ENCODE measurements around the gene LCE7A. TPM values are rescaled to one million over a fixed set of nuclear protein-coding genes. Genes with fewer than 3 reads are reported as not detected.

LCE7A gene
- total and polyA plus RNA-seq, 3 donors from 2014 or later: not detected

- H3K36me3 ChIP-seq (ENCODE audit: low read depth, missing control alignments): no peaks in the 10 kb centered on the region
- intact Hi-C loops (cut with DNase I; ENCODE audit: low total_unique reads): no loop called here
Observed at GRCh38 chr1:152888126-152888525, 28.3 kb downstream of the LCE7A start.

GRCh38 chr1:152899027-152899426 lies 39.2 kb downstream of the LCE7A start:
- Histone ChIP-seq H3K36me3 (ENCODE audit: low read depth, missing control alignments) (no peaks in the 10 kb centered on the region), H3K9me3 (no peaks in the 10 kb centered on the region), H3K27me3 (no peaks in the 10 kb centered on the region), H3K27ac (no peak overlapping the region), H3K4me1 (no peaks in the 10 kb centered on the region), H3K4me3 (no peak overlapping the region)
- intact Hi-C loops (cut with DNase I; ENCODE audit: low total_unique reads): no loop called here
- 70 to 87% methylated on average over 4 of the region's 4 CpGs for WGBS, 2 donors
- no peak for DNase-seq
- TF ChIP-seq POLR2A (IDR thresholded peaks at IDR 0.05): no peak
- TF ChIP-seq, protein P1, sequence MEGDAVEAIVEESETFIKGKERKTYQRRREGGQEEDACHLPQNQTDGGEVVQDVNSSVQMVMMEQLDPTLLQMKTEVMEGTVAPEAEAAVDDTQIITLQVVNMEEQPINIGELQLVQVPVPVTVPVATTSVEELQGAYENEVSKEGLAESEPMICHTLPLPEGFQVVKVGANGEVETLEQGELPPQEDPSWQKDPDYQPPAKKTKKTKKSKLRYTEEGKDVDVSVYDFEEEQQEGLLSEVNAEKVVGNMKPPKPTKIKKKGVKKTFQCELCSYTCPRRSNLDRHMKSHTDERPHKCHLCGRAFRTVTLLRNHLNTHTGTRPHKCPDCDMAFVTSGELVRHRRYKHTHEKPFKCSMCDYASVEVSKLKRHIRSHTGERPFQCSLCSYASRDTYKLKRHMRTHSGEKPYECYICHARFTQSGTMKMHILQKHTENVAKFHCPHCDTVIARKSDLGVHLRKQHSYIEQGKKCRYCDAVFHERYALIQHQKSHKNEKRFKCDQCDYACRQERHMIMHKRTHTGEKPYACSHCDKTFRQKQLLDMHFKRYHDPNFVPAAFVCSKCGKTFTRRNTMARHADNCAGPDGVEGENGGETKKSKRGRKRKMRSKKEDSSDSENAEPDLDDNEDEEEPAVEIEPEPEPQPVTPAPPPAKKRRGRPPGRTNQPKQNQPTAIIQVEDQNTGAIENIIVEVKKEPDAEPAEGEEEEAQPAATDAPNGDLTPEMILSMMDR (IDR thresholded peaks at IDR 0.05): no peak

More at GRCh38 chr1:152888126-152888525, 28.3 kb downstream of the LCE7A start:
- no peaks in the 10 kb centered on the region for H3K9me3 ChIP-seq
- no peaks in the 10 kb centered on the region for H3K4me1 ChIP-seq
- no peak for DNase-seq
- WGBS, 2 donors: 92 to 100% methylated on average over 1 of the region's 1 CpG
- TF ChIP-seq, protein P1 (IDR thresholded peaks at IDR 0.05): no peak
- no peak for TF ChIP-seq POLR2A (IDR thresholded peaks at IDR 0.05)
- no peaks in the 10 kb centered on the region for H3K27me3 ChIP-seq
- no peak overlapping the region for H3K27ac ChIP-seq
- H3K4me3 ChIP-seq: no peak overlapping the region

DNA sequence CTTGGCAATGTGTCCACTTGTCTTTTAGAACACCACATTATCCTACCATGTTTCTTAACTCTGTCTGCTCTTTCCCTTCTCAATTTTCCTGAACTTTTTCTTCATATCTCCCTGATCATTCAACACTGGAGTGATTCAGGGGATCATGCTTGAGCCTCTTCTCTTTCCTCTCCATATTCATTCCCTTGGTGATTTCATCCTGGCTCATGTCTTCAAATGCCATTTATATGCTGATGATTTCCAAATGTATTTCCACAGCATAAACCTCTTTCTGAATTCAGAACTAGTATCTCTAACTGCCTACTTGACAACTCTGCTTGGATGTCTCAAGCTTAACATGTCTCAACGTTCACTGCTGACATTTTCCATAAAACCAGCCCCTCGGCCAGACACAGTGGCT lies 40.1 kb downstream of the LCE7A start:
- H3K27me3 ChIP-seq: no peaks in the 10 kb centered on the region
- no peak for DNase-seq
- H3K27ac ChIP-seq: no peak overlapping the region
- H3K4me1 ChIP-seq: no peaks in the 10 kb centered on the region
- H3K9me3 ChIP-seq: no peaks in the 10 kb centered on the region
- intact Hi-C loops (cut with DNase I; ENCODE audit: low total_unique reads): no loop called here
- TF ChIP-seq, protein P1 (IDR thresholded peaks at IDR 0.05): no peak
- no peak for TF ChIP-seq POLR2A (IDR thresholded peaks at IDR 0.05)
- 82 to 94% methylated on average over 2 of the region's 2 CpGs for WGBS, 2 donors
- H3K36me3 ChIP-seq (ENCODE audit: low read depth, missing control alignments): no peaks in the 10 kb centered on the region
- no peak overlapping the region for H3K4me3 ChIP-seq

GRCh38 chr1:152901631-152902030 lies 41.8 kb downstream of the LCE7A start:
- intact Hi-C loops (cut with DNase I; ENCODE audit: low total_unique reads): no loop called here
- Histone ChIP-seq H3K4me3 (no peak overlapping the region), H3K4me1 (no peaks in the 10 kb centered on the region), H3K36me3 (ENCODE audit: low read depth, missing control alignments) (no peaks in the 10 kb centered on the region), H3K9me3 (no peaks in the 10 kb centered on the region), H3K27me3 (no peaks in the 10 kb centered on the region), H3K27ac (no peak overlapping the region)
- 86 to 88% methylated on average over 5 of the region's 5 CpGs for WGBS, 2 donors
- no peak for TF ChIP-seq POLR2A (IDR thresholded peaks at IDR 0.05)
- TF ChIP-seq, protein P1 (IDR thresholded peaks at IDR 0.05): no peak
- DNase-seq: no peak

- Histone ChIP-seq H3K36me3 (ENCODE audit: low read depth, missing control alignments) (no peaks in the 10 kb centered on the region), H3K27me3 (no peaks in the 10 kb centered on the region), H3K4me1 (no peaks in the 10 kb centered on the region), H3K4me3 (no peak overlapping the region), H3K9me3 (no peaks in the 10 kb centered on the region), H3K27ac (no peak overlapping the region)
- DNase-seq: no peak
- no peak for TF ChIP-seq POLR2A (IDR thresholded peaks at IDR 0.05)
- TF ChIP-seq, protein P1 (IDR thresholded peaks at IDR 0.05): no peak
- 73 to 74% methylated on average over 4 of the region's 4 CpGs for WGBS, 2 donors
- intact Hi-C loops (cut with DNase I; ENCODE audit: low total_unique reads): no loop called here
Observed at GRCh38 chr1:152902636-152903035, 42.8 kb downstream of the LCE7A start.

Measured in testis (tissue), 3 donors.